HG03469 (cell line): ENCODE measurements around the gene MSH3.
"Not testable (repeated sequence)": the region's sequence is repeated elsewhere in the genome, so short reads cannot be mapped to it uniquely, and the experiment has no call there.

Experiments used
- ATAC-seq: cut with Tn5 transposase; IDR thresholded peaks from one replicate; pipeline ENCODE4 v1.9.1; 2021; ENCODE audit warnings: mild to moderate bottlenecking, moderate library complexity, moderate number of reproducible peaks; ENCODE audit not compliant: unreplicated experiment

The MSH3 gene

DNA sequence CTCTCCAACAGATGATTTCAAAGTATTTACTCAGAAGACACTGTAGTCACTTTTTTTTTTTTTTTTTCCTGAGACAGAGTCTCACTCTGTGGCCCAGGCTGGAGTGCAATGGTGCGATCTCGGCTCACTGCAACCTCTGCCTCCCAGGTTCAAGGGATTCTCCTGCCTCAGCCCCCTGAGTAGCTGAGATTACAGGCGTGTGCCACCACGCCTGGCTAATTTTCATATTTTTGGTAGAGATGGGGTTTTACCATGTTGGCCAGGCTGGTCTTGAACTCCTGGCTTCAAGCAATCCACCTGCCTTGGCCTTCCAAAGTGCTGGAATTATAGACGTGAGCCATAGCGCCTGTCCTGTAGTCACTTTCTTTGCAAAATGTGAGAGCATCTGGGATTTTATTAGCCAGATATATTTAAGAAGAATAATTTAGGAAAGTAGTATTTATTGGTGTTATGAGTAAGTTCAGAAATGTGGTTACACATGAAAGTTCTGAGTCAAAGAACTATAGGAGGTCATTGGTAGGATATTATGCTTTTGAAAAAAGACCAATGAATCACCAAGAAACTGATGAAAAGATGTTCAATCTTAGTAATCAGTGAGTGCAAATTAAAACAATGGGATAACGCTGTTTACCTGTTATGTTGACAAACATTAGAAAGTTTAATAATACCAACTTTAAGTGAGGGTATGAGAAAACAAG is 135.0 kb downstream of the MSH3 start:
- ATAC-seq, result not testable (repeated sequence)

- no peak for ATAC-seq
These were observed 136.2 kb downstream of the MSH3 start for GRCh38 chr5:80790698-80791097.

DNA sequence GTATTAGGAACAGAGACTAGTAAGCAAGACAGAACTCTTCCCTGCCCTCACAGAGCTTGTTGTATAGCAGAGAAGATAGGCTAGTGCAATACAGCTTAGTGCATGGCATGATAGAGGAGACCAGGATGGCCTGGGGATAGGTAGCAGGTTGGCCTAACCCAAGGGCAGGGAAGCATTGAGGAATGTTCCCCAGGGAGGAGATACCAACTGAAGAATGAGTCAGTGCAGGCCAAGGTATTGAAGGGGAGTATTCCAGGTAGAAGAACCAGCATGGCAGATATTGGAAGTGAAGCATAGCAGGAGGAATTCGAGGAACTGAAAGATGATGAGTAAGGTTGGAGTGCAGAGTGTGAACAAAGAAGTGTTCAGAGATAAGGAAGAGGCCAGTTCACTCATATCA is 138.9 kb downstream of the MSH3 start:
- no peak for ATAC-seq

DNA sequence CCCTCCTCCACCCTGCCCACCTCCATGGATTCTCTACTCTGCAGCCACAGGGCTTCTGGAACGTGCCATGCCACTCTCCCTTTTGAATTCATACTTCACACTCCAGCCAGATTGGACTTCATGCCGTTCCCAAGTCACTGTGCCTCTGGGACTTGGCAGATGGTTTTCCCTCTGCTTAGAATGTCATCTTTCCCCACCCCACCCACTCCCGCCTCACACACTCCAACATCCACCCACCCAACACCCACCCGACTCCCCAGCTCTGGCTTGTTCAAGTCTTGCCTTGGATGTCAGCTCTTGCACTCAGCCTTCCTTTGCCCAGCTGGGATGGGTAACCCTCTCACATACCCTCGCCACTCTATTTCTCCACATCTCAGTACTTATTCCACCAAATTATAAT is 142.4 kb downstream of the MSH3 start:
- no peak for ATAC-seq

- no peak for ATAC-seq
These were observed 143.1 kb downstream of the MSH3 start for GRCh38 chr5:80797428-80798024.

DNA sequence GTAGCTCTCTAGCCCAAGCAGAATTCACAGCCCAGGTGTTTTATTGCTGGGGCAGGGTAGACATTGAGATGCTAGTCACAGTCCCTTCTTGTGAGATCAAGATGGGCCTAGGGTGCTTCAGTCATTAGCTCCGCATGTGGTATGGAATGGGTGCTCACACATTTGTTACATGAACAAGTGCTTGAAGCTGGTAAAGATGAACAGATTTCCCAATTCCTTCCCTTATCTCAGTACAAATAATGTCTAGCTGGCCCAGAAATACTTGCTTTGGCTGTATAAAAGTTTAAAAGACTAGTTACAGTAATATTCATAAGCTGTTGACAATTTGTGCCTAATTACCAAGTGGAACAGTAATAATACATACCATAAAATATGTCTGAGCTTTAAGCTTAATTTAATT is 143.7 kb downstream of the MSH3 start:
- ATAC-seq, result no peak

GRCh38 chr5:80798633-80799032 is 144.2 kb downstream of the MSH3 start:
- ATAC-seq, result no peak

DNA sequence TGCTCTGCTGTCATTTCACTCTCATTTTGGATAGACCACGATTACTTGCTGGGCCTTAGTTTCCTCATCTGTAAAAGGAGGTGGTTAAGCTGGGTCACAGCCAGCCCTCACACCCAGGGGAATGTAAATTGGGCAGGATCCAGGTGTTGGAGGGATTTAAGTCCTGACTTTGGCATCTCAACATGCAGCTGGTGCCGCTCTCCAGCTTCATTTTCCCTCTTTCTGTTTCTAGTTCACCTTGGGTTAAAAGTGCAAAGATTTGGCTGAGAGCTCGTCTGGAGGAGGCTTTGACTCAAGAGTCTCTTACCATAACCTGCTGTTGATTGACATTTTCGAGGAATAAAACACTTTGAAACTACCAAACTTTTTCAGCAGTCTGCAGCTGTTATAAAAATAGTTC is 144.6 kb downstream of the MSH3 start:
- no peak for ATAC-seq

- no peak for ATAC-seq
These were observed 145.1 kb downstream of the MSH3 start for GRCh38 chr5:80799573-80799972.

DNA sequence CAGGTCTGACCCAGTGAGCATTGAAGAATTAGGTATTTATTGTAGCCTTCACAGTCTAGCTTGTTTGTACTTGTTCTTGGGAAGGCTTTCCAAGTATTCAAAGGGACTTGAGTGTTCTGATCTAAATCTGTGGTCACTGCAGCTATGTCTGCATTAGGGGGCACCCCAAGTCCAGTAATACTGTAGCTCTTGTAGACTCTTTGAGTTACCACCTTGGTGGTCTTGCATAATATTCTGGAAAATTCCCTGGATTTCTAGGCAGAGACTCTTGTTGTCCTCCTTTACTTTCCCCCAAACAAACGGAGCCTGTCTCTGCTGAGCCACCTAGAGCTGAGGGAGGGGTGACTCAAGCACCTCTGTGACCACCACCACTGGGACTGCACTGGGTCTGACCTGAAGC is 149.9 kb downstream of the MSH3 start:
- ATAC-seq, result no peak

DNA sequence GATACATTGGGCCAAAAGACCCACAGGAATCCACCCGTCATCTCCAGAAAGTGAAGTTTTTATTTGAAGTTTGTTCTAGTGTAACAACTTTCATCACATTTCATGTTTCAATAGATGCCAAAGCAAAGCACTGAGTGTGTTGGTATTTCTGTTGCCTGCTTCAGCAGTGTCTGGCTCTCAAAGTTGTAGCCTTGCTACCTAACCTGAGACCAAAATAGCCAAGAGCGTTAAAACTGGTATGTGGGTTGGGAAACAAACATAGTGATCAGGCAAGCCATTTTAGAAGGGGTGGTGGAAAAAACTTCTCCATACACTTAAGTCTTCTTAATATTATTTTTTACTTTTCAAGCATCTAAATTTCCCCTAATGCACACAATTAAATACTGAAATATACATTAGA is 150.6 kb downstream of the MSH3 start:
- no peak for ATAC-seq

DNA sequence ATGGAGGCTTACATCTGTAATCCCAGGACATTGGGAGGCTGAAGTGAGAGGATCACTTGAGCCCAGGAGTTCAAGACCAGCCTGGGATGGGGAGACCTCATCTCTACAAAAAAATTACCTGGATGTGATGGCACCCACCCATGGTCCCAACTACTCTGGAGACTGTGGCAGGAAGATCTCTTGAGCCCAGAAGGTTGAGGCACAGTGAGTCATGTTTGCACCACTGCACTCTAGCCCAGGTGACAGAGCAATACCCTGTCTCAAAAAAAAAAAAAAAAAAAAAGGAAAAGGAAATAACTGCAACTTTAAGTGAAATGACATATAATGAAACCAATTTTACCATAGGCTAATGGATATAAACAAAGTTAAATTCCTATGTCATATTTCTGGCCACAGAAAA is 152.5 kb downstream of the MSH3 start:
- no peak for ATAC-seq

GRCh38 chr5:80809451-80809850 is 155.0 kb downstream of the MSH3 start:
- ATAC-seq, result no peak

- no peak for ATAC-seq
These were observed 156.0 kb downstream of the MSH3 start for GRCh38 chr5:80810425-80810824.

DNA sequence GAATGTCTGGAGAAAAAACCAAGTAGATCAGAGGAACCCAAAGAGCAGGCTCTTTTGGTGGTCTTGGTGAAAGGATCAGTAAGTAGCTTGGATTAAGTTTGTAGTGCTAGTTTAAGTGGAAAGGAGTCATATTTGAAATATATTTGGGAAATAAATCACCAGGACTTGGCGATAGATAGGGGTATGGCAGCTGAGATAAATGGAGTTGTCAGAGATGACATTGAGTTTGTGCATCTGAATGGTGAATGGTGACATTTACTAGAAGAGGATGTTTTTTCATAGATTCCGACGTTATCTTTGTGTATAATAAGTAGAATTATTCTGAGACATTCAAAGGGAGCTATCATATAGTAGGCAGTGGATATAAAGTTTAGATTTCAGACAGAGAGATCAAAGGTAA is 162.1 kb downstream of the MSH3 start:
- no peak for ATAC-seq

DNA sequence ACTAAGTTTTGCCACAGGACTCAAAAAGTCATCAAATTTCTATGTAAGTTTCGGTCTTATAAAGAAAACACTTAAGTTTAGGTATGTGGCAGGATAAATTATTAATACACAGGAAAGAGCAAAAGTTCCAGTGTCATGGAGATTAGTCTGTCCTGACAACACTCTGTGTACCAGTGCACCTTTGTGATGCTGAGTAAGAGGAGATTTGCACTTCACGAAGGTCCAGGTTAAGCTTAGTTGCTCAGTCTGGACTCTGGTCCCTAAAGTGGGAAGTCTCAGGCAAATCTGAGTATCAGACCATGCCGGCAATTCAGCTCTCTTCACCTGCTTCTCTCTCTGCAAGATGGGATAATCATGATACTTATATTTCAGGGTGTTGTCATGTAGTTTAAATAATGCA is 166.2 kb downstream of the MSH3 start:
- ATAC-seq, result no peak

GRCh38 chr5:80822640-80823039 is 168.2 kb downstream of the MSH3 start:
- no peak for ATAC-seq

- not testable (repeated sequence) for ATAC-seq
These were observed 169.7 kb downstream of the MSH3 start for GRCh38 chr5:80824159-80824558.

GRCh38 chr5:80825786-80826460 is 171.5 kb downstream of the MSH3 start:
- no peak for ATAC-seq

GRCh38 chr5:80834710-80835109 is 180.3 kb downstream of the MSH3 start:
- no peak for ATAC-seq

DNA sequence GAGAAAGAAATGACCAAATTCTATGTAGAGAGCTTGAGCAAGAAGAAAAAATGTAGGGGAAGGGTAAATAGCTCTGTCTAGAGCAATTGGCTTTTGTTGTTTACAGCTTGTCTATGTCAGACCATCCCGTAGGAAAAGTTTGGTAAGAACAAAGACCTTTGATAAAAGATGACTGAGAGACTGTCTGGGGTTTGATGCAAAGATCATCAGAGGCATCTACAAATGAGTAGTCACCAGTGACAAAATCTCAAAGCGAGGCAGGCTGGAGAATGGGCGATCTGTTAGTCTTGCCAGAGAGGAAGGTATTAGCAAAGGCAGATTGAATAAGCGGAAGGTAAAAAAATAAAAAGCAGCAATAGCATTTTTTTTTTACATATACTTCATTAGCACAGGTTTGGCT is 180.7 kb downstream of the MSH3 start:
- ATAC-seq, result no peak

DNA sequence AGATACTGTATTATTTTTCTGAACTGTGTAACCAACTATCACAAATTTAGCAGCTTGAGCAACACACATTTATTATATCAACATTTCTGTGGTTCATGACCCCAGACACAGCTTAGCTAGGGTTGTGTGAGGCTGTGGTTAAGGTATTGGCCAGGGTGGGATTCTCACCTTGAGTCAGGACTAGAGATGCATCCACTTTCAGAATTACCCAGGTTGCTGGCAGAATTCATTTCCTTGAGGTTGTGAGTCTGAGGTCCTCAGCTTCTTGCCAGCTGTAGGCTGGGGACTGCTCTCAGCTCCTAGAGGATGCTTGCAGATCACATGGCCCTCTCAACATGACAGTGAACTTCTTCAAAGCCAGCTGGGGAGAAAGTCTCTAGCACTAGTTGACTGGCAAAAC is 183.2 kb downstream of the MSH3 start:
- peak; percentile 84 for ATAC-seq
